ENCODE measurements around the gene C19orf12.

The C19orf12 gene

DNA sequence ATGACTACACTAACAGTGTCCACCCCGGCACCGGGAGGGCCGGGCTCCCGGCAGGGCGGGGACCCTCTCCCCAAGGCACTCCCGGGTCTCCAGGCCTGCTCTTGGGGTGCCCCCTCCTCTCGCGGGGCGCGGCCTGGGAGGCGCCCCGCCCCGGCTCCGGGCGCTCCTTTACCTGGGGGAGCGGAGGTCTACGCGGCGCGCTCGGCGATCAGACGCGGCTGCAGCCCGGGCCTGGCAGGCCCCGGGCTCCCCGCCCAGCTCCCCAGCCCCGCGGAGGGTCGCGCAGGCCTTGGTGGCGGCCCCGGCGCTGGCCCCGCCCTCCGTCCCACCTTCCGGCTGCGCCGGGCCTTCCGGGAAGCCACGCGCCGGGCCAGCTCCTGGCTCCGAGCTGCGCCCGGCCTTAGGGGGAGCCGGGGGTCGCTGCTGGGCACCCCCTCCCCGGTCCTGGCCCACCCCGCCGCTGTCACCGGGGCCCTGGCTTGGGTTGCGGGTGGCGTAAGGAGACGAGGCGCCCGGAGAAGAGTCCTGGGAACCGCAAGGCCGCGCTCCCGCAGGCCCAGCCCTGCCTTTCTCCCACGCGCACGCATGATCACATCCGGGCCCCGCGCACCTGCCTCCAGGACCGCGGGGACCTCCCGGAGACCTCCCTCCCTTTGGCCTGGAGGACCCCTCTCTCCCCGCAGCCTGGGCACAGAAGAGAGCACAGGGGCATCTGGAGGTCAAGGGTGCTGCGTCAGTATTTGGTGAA lies at the start of gene C19orf12:
TSS of gene C19orf12 (minus strand) at position 309 of the 748 bp plus-strand sequence. CDS start 6,848 bp downstream, outside the sequence.
- DNase-seq (ENCODE audit: low read depth in 2 of 2), result peak in 1 of 2 experiments; percentile 18

DNA sequence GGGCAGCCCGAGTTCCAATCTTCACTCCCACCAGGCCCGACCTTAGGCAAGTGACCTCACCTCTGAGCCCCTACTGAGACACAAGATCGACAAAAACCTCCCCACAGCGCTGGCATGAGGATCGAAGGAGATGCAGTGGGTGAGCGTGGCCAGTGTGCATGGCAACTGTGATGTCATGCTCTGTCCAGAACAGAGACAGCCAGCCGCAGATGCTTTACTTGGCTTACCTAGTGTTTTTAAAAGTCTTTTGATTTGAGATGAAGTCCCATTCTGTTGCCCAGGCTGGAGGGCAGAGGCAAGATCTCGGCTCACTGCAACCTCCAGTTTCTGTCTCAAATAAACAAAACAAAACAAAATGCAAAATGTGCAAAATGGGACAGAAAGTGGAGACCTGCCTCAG lies 49.3 kb upstream of the C19orf12 start:
- DNase-seq (ENCODE audit: low read depth in 2 of 2), result no peak

DNA sequence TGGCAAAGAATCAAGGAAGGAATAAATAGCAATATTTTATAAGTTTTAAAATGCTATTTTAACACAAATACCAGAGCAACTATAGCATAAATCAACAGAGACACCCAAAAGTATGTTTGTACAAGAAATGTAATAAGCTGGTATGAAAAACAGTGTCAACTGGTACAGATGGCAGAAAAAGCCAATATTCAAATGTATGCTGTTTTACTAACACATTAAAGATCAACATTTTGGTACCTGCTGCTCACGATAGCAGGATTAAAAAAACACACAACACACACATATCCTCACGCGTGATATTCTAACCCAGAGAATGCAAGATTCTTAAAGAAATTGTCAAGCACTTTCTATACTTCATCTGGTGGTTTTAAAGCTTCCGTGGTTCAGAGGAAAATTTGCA lies 48.1 kb upstream of the C19orf12 start:
- no peak for DNase-seq (ENCODE audit: low read depth in 2 of 2)

DNA sequence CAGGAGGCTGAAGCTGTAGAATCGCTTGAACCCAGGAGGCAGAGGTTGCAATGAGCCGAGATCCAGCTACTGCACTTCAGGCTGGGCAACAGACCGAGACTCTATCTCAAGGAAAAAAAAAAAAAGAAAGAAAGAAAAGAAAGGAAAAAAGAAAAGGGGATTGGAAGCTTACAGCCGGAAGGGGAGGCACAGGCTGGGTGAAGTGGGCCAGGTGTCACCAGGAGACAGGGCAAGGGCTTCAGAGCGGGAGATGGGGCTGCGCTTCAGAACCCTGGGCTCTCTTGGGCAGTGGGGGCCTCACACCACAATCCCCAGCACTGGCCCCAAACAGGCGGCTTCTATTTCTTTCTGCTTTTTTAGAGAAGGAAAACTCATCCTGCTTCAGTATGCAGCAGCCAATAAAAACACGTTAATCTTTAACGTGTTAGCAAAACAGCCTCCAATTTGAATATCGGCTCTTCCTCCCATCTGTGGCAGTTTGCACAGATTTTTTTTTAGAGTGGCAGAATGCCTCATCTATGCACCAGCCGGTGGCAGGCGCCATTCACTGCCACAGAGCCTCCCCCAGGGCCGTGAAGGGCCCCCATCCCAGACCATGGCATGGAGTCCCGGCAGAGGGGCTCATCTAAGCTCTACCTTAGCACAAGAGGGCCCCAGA lies 46.6 kb upstream of the C19orf12 start:
- no peak for DNase-seq (ENCODE audit: low read depth in 2 of 2)

DNA sequence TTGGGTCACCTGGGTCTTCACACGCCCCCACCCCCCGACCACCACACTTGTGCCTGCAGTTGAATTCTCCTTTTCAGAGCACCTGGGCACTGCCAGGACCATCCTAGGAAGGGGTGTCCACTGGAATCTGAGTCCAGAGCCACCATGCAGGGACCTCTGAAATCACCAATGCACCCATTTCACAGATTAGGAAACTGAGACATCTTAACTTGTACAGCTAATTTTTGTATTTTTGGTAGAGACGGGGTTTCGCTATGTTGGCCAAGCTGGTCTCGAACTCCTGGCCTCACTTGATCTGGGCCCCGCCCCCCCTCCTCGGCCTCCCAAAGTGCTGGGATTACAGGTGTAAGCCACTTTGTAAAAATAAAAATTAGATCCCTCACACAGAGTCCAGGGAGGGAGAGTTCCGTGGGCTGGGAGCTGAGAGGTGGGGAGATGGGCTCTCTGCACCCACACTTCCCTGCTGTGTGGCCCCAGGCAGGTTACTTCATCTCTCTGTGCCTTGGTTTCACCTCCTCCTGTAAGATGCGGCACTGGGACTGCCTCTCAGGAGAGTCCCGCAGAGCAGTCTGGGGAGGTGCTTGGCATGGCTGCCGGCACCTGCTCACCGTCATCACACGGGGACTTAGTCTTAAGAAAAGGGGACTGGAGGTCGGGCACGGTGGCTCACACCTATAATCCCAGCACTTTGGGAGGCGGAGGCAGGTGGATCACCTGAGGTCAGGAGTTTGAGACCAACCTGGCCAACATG lies 45.9 kb upstream of the C19orf12 start:
- DNase-seq (ENCODE audit: low read depth in 2 of 2), result no peak

DNA sequence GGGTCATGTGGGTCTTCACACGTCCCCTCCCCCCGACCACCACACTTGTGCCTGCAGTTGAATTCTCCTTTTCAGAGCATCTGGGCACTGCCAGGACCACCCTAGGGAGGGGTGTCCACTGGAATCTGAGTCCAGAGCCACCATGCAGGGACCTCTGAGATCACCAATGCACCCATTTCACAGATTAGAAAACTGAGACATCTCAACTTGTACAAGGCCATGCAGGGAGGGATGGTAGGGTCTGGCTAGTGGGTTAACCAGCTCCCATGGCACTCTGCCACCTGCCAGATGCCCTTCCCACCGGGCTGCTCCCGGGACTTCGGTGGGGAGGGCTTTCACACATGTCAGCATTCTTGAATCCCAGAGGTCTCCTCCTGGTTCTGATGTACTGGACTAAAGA lies 44.3 kb upstream of the C19orf12 start:
- DNase-seq (ENCODE audit: low read depth in 2 of 2), result no peak

DNA sequence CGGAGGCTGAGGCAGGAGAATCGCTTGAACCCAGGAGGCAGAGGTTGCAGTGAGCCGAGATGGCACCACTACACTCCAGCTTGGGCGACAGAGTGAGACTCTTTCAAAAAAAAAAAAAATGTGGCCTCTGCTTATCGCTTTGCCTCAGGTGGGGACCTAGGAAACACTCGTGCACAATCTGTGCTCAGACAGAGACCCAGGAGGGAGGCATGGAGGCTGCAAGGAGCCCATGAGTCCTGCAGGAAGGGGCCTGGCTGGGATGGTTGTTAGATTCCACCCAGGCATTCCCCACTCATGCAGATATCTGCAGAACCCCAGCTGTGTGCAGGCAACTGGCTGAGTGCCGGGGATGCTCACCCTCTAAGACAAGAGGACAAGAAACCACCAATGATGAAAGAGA lies 43.8 kb upstream of the C19orf12 start:
- no peak for DNase-seq (ENCODE audit: low read depth in 2 of 2)

DNA sequence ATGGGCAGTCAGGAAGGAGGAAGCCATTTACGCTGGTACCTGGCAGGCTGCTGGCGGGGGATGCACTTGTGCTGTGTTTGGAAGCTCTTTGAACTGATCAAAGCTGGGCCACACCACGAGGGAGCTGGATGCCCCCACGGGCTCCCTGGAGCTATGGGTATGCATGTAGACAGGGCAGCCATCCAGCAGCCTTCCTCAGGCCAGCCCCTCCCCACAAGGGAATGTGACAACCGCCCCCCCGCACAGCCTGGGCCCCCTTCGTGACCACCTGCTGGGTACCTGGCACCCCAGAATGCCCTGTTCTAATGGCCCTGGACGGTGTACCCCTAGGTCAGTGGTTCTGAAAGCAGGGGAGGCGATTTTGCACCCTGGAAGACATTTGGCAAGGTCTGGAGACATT lies 42.5 kb upstream of the C19orf12 start:
- no peak for DNase-seq (ENCODE audit: low read depth in 2 of 2)

DNA sequence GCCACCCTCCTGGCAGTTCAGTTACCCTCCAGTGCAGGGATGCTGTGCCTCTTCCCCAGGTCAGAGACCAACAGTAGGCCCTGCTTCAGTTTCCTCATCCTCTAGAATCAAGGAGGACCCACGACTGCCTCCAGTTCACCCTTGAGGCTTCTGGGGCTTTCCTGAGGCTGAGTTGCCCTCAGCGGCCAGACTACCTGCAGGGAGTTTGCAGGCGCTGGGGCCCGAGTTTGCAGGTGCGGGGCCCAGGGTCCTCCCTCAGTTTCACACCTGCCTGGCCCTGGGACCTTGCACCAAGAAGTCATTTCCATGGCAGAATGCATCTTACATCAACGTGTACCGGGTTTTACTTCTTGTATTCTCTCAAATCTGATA lies 38.9 kb upstream of the C19orf12 start:
- no peak for DNase-seq (ENCODE audit: low read depth in 2 of 2)

DNA sequence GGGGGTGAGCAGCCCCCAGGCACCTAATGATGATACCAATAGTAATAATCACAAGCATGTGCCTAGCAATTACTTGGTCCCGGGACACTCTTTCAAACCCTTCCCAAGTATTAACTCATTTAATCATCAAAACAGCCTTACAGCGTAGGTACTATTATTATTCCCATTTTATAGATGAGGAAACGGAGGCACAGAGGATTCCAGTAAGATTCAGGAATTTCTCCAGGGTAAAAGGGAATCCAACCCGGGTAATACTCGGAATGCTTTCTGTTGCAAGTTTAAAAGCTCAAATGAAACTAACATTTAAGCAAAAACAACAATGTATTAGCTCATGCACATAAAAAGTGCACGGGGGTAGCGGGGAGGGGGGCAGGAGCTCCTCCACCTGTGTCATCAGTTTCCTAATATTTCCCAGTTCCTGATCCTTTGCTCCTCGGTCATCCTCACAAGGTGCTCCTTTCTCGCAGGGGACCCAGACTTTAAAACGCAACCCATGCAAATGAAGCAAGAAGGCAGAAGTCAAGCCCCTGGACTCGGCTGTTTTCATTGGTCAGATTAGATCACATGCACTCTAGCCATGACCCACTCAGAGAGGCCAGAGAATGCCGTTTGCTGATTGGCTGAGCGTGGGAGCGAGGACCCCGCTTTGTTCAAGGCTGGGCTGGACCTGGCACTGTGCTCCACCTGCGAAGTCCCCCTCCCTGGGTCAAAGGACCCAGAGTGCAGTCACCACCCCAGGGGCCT lies 38.3 kb upstream of the C19orf12 start:
- DNase-seq (ENCODE audit: low read depth in 2 of 2), result no peak

DNA sequence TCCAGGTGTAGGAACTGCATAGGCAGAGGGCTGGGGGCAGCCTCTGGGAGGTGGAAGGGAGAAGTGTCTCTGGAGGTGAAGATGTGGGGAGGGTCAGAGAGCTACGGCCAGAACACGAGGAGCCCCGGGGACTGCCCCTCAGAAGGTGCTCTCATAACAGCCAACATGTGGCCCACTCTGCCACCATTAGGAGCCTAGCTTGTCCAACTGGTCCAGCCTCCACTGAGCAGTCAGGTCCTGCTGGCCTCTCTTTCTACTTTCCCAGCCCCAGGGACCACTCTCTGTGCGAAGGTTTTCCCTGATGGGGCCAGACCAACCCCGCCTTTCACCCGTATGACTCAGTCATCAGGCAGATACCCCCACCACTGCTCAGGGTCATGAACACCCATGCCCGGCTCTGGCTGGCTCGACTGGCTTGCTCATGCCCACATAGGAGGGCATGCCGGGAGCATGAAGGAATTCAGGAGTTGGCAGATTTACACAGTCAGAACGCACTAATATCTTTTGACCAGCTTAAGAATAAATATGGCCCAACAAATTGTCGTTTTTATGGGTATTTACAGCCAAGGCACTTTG lies 37.5 kb upstream of the C19orf12 start:
- DNase-seq (ENCODE audit: low read depth in 2 of 2), result no peak

DNA sequence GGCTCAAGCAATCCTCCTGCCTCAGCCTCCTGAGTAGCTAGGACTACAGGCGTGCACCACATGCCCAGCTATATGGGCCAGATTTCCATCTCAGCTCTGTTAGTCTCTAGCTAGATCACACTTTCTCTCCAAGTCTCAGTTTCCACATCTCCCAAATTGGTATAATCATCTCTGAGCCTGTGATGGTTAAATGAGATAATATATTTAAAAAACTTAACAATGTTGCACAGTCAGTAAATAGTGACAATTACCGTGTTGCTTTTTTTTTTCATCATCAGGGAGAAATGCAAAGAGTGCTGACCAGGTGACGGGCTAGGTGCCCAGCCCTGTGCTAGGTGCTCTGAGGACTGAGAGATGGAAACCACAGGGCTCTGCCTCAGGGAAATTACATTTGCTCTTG lies 36.9 kb upstream of the C19orf12 start:
- DNase-seq (ENCODE audit: low read depth in 2 of 2), result no peak

DNA sequence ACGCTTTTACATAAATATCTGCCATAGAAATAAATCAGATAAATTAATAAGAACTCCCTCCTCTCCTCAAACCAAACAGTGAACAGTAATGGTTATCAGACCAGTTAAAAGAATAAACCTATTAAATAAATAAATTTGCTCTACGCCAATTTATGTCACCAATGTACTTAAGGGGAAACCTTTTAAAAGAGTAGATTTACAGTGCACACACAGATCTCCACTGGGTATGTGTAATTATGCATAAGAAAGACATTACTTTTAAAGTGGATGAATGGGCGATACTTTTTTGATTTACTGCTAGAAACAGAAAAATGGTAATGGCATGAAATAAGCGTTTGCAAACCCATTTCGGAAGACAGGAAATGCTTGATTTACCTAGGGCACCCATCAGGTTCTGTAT lies 34.9 kb upstream of the C19orf12 start:
- no peak for DNase-seq (ENCODE audit: low read depth in 2 of 2)

DNA sequence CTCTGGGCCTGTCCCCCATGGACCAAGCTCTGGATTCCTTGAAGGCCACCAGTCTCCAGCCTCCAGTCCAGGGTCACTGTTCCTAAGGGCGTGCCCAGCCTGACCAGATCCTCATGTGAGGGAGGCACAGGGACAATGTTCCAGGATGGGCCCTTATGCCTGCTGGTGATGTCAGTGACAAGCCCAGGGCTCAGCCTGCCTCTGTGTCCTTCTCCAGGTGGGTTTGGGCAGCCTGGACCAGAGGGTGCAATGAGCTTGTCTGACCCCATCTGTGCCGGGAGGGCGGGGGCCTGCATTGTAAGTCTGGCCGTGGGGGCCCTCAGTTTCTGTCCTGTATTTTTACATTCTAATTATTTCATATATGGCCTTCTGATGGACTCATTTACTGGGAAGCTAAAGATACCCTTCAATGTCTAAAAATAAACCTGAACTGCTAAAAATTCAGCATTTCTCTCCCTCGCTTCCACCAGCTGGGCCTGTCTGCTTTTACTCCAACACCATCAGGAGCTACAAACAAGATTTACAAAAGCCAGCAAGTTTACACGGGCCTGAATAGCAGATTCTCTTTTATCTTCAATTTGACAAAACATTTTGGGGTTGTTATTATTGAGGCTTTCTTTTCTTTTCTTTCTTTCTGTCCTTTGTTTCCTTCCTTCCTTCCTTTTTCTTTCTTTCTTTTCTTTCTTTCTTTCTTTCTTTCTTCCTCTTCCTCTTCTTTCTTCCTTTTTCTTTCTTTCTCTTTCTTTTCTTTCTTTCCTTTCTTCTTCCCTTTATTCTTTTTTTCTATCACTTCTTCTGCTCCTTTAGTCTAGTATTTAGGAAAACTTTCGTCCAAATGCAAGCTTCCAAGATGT lies 34.2 kb upstream of the C19orf12 start:
- DNase-seq (ENCODE audit: low read depth in 2 of 2), result no peak

DNA sequence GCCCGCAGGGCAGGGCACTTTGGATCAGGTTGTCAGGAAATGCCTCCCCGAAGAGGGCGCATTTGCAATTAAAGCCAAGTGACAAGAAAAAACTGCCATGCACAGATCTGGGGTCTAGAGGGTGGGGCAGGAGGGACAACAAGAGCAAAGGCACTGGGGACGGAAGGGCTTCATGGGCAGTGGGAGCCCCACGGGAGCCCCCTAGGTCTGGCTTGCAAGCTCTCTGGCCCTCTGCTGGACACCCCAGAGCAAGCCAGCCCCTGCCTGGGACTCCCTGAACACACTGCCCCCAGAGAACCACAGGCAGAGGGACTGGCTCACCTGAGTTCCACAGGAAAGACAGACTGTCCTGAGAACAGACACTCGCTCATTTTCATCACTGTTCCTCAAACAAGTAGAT lies 30.2 kb upstream of the C19orf12 start:
- DNase-seq (ENCODE audit: low read depth in 2 of 2), result no peak

DNA sequence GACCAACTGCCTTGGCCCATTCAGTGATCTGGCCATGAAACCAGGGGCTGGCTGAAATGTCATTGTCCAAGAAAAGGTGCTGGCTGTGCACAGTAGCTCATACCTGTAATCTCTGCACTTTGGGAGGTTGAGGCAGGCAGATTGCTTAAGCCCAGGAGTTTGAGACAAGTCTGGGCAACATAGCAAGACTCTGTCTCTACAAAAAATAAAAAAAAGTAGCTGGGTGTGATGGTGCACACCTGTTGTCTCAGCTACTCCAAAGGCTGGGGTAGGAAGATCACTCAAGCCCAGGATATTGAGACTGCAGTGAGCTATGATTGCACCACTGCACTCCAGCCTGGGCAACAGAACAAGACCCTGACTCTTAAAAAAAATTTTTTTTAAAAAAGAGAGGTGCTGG lies 28.6 kb upstream of the C19orf12 start:
- DNase-seq (ENCODE audit: low read depth in 2 of 2), result no peak

DNA sequence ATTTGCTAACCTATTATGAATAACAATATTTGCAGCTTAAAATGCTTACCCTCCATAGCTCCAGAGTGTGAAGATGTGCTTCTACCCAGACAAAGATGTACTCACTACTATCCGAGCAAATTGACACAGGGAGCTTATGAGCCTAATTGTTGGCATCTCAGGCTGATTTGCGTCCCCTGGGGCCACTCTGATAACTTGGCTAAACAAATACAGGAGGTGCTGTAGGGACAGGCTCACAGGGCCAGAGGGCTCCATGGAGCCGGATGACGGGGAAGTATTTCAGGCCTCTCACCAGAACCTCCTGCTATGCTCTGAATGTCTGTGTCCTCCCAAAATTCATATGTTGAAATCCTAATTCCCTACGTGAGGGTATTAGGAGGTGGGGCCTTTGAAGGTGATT lies 26.7 kb upstream of the C19orf12 start:
- DNase-seq (ENCODE audit: low read depth in 2 of 2), result no peak

DNA sequence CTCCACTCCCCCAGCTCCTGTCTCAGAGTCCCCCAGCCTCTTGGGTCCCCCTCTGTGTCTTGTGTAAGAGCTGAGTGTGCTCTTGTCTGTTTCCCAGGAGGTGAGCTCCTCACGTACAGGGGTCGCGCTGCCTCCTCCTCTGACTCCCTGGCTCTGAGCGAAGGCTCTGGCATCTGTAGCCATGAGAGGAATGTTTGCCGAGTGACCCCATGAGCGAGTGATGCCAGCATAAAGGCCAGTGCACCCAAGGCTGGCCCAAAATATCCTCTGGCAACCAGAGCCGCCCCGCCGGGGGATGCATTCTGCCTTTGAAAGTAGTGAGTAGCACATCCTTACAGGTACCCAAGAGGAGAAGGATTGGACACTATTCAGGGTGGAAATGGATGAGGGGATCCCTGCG lies 26.2 kb upstream of the C19orf12 start:
- DNase-seq (ENCODE audit: low read depth in 2 of 2), result no peak

DNA sequence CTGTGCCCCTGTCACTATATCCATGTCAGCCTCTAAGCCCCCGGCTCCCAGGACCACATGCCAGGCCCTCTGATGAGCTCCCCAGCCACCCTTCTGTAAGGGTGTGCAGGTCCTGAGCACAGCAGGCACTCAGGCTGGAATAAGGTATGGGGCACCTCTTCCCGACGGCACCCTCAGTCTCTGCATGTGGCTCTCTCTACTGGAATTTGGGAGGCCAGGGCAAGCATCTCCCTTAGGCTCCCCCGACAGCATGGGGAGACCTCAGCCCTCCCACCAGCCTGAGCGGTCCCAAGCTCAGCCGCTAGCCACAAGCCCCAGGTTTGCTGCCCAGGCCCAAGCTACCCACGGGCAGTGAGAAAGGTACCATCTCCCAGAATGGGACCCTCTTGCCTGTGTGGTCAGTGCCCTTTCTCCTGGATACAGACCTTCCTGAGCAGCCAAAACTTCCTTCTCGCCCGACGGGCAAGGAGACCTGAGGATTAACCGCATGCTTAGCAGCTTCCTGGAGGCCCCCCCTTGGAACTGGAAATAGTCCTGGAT lies 22.5 kb upstream of the C19orf12 start:
- no peak for DNase-seq (ENCODE audit: low read depth in 2 of 2)

DNA sequence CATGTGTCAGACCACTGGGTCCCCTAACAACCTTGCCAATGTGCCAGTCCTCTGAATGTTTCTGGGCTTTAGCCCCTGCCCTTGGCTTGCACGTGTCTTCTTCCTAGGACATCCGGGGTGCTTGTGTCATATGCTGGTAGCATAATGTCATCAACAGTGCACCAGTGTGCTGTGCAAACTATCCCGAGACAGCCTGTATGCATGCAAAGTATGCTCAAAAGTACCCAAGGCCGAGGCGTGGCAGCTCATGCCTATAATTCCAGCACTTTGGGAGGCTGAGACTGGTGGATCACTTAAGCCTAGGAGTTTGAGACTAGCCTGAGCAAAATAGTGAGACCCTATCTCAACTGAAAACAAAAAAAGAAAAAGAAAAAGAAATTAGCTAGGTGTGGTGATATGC lies 20.8 kb upstream of the C19orf12 start:
- no peak for DNase-seq (ENCODE audit: low read depth in 2 of 2)
